H9 (cell line): ENCODE data around the gene ACMSD. TPM values are rescaled to one million over a fixed set of nuclear protein-coding genes. Genes with fewer than 3 reads are reported as not detected.

ENCODE experiments used
- DNase-seq: peaks from one replicate; pipeline ENCODE4 v3.0.0-alpha.2; 2017
- H2AFZ ChIP-seq: one replicate; pipeline ENCODE4 v1.6.1; 2013; ENCODE audit warnings: mild to moderate bottlenecking, low read length, control low read depth, moderate library complexity
- H2AK5ac ChIP-seq: 2 replicates; pipeline ENCODE4 v1.6.1; 2013; ENCODE audit warnings: low read length, control low read depth, mixed read lengths; ENCODE audit not compliant: insufficient read length
- H2BK120ac ChIP-seq: one replicate; pipeline ENCODE4 v1.6.1; 2013; ENCODE audit warnings: low read depth, mild to moderate bottlenecking, low read length, control low read depth, inconsistent platforms; ENCODE audit not compliant: poor library complexity, severe bottlenecking
- H2BK12ac ChIP-seq: 2 replicates; pipeline ENCODE4 v1.6.1; 2013; ENCODE audit warnings: low read length, control low read depth, mixed read lengths, low read depth; ENCODE audit not compliant: insufficient read length
- H2BK15ac ChIP-seq: 2 replicates; pipeline ENCODE4 v1.6.1; 2013; ENCODE audit warnings: low read depth, low read length, control low read depth
- H2BK20ac ChIP-seq: one replicate; pipeline ENCODE4 v1.6.1; 2013; ENCODE audit warnings: low read depth, mild to moderate bottlenecking, low read length, control low read depth, inconsistent platforms; ENCODE audit not compliant: poor library complexity, severe bottlenecking
- H2BK5ac ChIP-seq: 2 replicates; pipeline ENCODE4 v1.6.1; 2013; ENCODE audit warnings: low read length, control low read depth, mixed read lengths; ENCODE audit not compliant: insufficient read length
- H3K14ac ChIP-seq: 2 replicates; pipeline ENCODE4 v1.6.1; 2013; ENCODE audit warnings: low read length, control low read depth; ENCODE audit not compliant: insufficient read depth
- H3K18ac ChIP-seq: 2 replicates; pipeline ENCODE4 v1.6.1; 2013; ENCODE audit warnings: low read depth, mild to moderate bottlenecking, mixed read lengths, low read length, control low read depth; ENCODE audit not compliant: insufficient read length
- H3K23ac ChIP-seq: 2 replicates; pipeline ENCODE4 v1.6.1; 2013; ENCODE audit warnings: low read length, control low read depth, mixed read lengths, low read depth; ENCODE audit not compliant: insufficient read length
- H3K23me2 ChIP-seq: 2 replicates; pipeline ENCODE4 v1.6.1; 2013; ENCODE audit warnings: low read depth, mild to moderate bottlenecking, mixed read lengths, low read length, control low read depth; ENCODE audit not compliant: insufficient read length, poor library complexity, severe bottlenecking
- H3K27ac ChIP-seq: 2 replicates; pipeline ENCODE4 v1.5.1; 2013; ENCODE audit warnings: low read length, control low read depth, mixed read lengths, low read depth; ENCODE audit not compliant: insufficient read length
- H3K27me3 ChIP-seq: 2 replicates; pipeline ENCODE4 v1.6.1; 2013; ENCODE audit warnings: low read length, control low read depth, inconsistent platforms; ENCODE audit not compliant: insufficient read depth
- H3K4ac ChIP-seq: 2 replicates; pipeline ENCODE4 v1.6.1; 2013; ENCODE audit warnings: low read depth, mild to moderate bottlenecking, control low read depth, inconsistent platforms, low read length, moderate library complexity
- H3K4me1 ChIP-seq: 2 replicates; pipeline ENCODE4 v1.6.1; 2013; ENCODE audit warnings: low read length, control low read depth, inconsistent platforms; ENCODE audit not compliant: insufficient read depth
- H3K4me2 ChIP-seq: 2 replicates; pipeline ENCODE4 v1.6.1; 2013; ENCODE audit warnings: low read length, control low read depth, mixed read lengths; ENCODE audit not compliant: insufficient read length, insufficient read depth
- H3K56ac ChIP-seq: 2 replicates; pipeline ENCODE4 v1.6.1; 2013; ENCODE audit warnings: low read depth, mild to moderate bottlenecking, mixed read lengths, low read length, control low read depth; ENCODE audit not compliant: insufficient read length
- H3K79me1 ChIP-seq: 2 replicates; pipeline ENCODE4 v1.6.1; 2013; ENCODE audit warnings: low read depth, mild to moderate bottlenecking, moderate library complexity, low read length, control low read depth, inconsistent platforms; ENCODE audit not compliant: insufficient read depth, poor library complexity, severe bottlenecking
- H3K79me2 ChIP-seq: 2 replicates; pipeline ENCODE4 v1.6.1; 2013; ENCODE audit warnings: low read length, control low read depth, inconsistent platforms; ENCODE audit not compliant: insufficient read depth
- H3K9ac ChIP-seq: 2 replicates; pipeline ENCODE4 v1.6.1; 2013; ENCODE audit warnings: low read length, control low read depth, mixed read lengths; ENCODE audit not compliant: insufficient read length; ENCODE audit errors: extremely low read depth
- H3K9me3 ChIP-seq: one replicate; pipeline ENCODE4 v1.6.1; 2013; ENCODE audit warnings: low read depth, low read length, inconsistent platforms; ENCODE audit not compliant: control insufficient read depth
- H3T11ph ChIP-seq: one replicate; pipeline ENCODE4 v1.6.1; 2013; ENCODE audit warnings: mild to moderate bottlenecking, low read length, control low read depth, inconsistent platforms
- H4K20me1 ChIP-seq: one replicate; pipeline ENCODE4 v1.6.1; 2013; ENCODE audit not compliant: control insufficient read depth, insufficient read length, insufficient read depth
- H4K5ac ChIP-seq: 2 replicates; pipeline ENCODE4 v1.6.1; 2013; ENCODE audit warnings: low read depth, mild to moderate bottlenecking, mixed read lengths, low read length, control low read depth; ENCODE audit not compliant: insufficient read length
- H4K8ac ChIP-seq: replicated peaks from 2 replicates; pipeline ENCODE4 v1.6.1; 2013; ENCODE audit warnings: low read length, control low read depth, mixed read lengths, low read depth; ENCODE audit not compliant: insufficient read length
- H4K91ac ChIP-seq: 2 replicates; pipeline ENCODE4 v1.6.1; 2013; ENCODE audit warnings: low read depth, mild to moderate bottlenecking, moderate library complexity, mixed read lengths, low read length, control low read depth; ENCODE audit not compliant: insufficient read length
- H3K27ac Mint-ChIP-seq, 3 experiments: 2 replicates in 2 of 3; 3 replicates in 1 of 3; pipeline ENCODE4 v1.8.0; 2020 to 2021; ENCODE audit warnings: mixed read lengths in 3 of 3, mild to moderate bottlenecking in 1 of 3, moderate library complexity in 1 of 3
- H3K27me3 Mint-ChIP-seq: 2 replicates; pipeline ENCODE4 v1.8.0; 2021; ENCODE audit warnings: low read depth, mild to moderate bottlenecking, moderate library complexity, mixed read lengths
- H3K36me3 Mint-ChIP-seq, 3 experiments: 2 replicates in 2 of 3; 3 replicates in 1 of 3; pipeline ENCODE4 v1.8.0; 2020 to 2021; ENCODE audit warnings: low read depth in 3 of 3, mixed read lengths in 3 of 3; ENCODE audit not compliant: insufficient read depth in 1 of 3
- H3K4me1 Mint-ChIP-seq, 2 experiments: 2 replicates each; pipeline ENCODE4 v1.8.0; 2020; ENCODE audit warnings: mixed read lengths in 2 of 2
- H3K4me3 Mint-ChIP-seq, 2 experiments: 2 replicates in 1 of 2; 3 replicates in 1 of 2; pipeline ENCODE4 v1.8.0; 2020 to 2021; ENCODE audit warnings: mild to moderate bottlenecking in 2 of 2, mixed read lengths in 2 of 2, moderate library complexity in 1 of 2
- H3K9me3 Mint-ChIP-seq, 2 experiments: 2 replicates in 1 of 2; 3 replicates in 1 of 2; pipeline ENCODE4 v1.8.0; 2020; ENCODE audit warnings: mild to moderate bottlenecking in 2 of 2, mixed read lengths in 2 of 2, moderate library complexity in 1 of 2
- total RNA-seq: library from RNA; stranded (reverse); gene quantifications from 2 replicates; pipeline ENCODE4 v1.2.1, GENCODE V29; 2021
- TF ChIP-seq, protein P1 (sequence below): fragments of 200-600 bp; sonication (generic); conservative IDR thresholded peaks from 3 replicates; pipeline ENCODE4 v1.8.0; 2021; ENCODE audit warnings: antibody characterized with exemption, mild to moderate bottlenecking

The ACMSD gene
- total RNA-seq, 1 experiment from 2014 or later = not detected

DNA sequence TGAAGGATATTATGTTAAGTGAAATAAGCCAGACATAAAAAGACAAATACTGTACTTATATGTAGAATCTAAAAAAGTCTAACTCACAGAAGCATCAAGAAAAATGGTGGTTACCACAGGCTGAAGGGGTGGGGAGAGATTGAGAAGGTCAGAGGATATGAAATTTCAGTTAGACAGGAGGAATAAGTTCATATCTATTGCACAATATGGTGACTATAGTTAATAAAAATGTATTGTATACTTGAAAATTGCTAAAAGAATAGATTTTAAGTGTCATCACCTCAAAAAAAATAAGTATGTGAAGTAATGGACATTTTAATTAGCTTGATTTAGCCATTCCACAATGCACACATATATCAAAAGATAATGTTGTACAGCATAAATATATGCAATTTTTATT, 19.8 kb downstream of the ACMSD start:
- Histone ChIP-seq H2BK120ac (no peak overlapping the region), H2AFZ (no peak overlapping the region), H3K4me1 (no peaks in the 10 kb centered on the region), H4K91ac (no peak overlapping the region), H4K8ac (no peak overlapping the region), H3K9ac (no peak overlapping the region), H3K9me3 (no peaks in the 10 kb centered on the region), H3K4ac (no peak overlapping the region), H3K27me3 (no peaks in the 10 kb centered on the region), H3K18ac (no peak overlapping the region), H4K20me1 (no peaks in the 10 kb centered on the region), H3T11ph (no peak overlapping the region), H3K56ac (no peak overlapping the region), H2BK20ac (no peak overlapping the region), H3K4me2 (no peak overlapping the region), H3K23me2 (no peaks in the 10 kb centered on the region), H2BK12ac (no peak overlapping the region), H3K23ac (no peak overlapping the region), H2AK5ac (no peak overlapping the region), H3K27ac (no peak overlapping the region), H2BK5ac (no peak overlapping the region), H4K5ac (no peak overlapping the region), H3K14ac (no peak overlapping the region), H3K79me1 (no peaks in the 10 kb centered on the region), H2BK15ac (no peak overlapping the region), H3K79me2 (no peaks in the 10 kb centered on the region)
- Mint-ChIP-seq H3K4me1 (no peaks in the 10 kb centered on the region), H3K27me3 (peaks cover 2% of the 10 kb centered on the region; the same call in 1 of the 2 replicates), H3K9me3 (no peaks in the 10 kb centered on the region), H3K4me3 (no peak overlapping the region; a peak in 1 of 5 replicates), H3K36me3 (no peaks in the 10 kb centered on the region), H3K27ac (no peak overlapping the region)
- TF ChIP-seq, protein P1, sequence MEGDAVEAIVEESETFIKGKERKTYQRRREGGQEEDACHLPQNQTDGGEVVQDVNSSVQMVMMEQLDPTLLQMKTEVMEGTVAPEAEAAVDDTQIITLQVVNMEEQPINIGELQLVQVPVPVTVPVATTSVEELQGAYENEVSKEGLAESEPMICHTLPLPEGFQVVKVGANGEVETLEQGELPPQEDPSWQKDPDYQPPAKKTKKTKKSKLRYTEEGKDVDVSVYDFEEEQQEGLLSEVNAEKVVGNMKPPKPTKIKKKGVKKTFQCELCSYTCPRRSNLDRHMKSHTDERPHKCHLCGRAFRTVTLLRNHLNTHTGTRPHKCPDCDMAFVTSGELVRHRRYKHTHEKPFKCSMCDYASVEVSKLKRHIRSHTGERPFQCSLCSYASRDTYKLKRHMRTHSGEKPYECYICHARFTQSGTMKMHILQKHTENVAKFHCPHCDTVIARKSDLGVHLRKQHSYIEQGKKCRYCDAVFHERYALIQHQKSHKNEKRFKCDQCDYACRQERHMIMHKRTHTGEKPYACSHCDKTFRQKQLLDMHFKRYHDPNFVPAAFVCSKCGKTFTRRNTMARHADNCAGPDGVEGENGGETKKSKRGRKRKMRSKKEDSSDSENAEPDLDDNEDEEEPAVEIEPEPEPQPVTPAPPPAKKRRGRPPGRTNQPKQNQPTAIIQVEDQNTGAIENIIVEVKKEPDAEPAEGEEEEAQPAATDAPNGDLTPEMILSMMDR = no peak
- no peak for DNase-seq
